Caco-2 (cell line): ENCODE measurements around the gene PIP4K2A. TPM values are rescaled to one million over a fixed set of nuclear protein-coding genes. Genes with fewer than 3 reads are reported as not detected.

ENCODE experiments used
- BruUV-seq: library from RNA; stranded (reverse); fragments of 400-500 nt; replicated peaks from 2 replicates; lab custom pipeline; 2021; lab: Mats Ljungman, UMichigan
- CTCF ChIA-PET: fragments of 300-600 bp; sonication (Branson Sonifier 250); formaldehyde crosslinking; loops from one replicate; lab custom pipeline; 2022; ENCODE audit warnings: antibody characterized with exemption; lab: Charles Lee
- POLR2A ChIA-PET: fragments of 300-600 bp; sonication (Branson Sonifier 250); formaldehyde crosslinking; loops from one replicate; lab custom pipeline; 2022; ENCODE audit warnings: antibody characterized with exemption; lab: Charles Lee
- DNase-seq, 2 experiments: peaks; one replicate each; pipeline versions ENCODE4 v3.0.0 to v3.0.0-alpha.2; 2020 to 2022
- H3K27me3 ChIP-seq: replicated peaks from 2 replicates; pipeline ENCODE4 v1.6.0; 2011; ENCODE audit warnings: low read length; ENCODE audit not compliant: control insufficient read depth, insufficient read depth
- H3K36me3 ChIP-seq: 2 replicates; pipeline ENCODE4 v1.5.1; 2011; ENCODE audit warnings: low read length; ENCODE audit not compliant: control insufficient read depth, insufficient read depth
- H3K4me1 ChIP-seq: fragments of 250-450 bp; sonication (Bioruptor Pico); 2 replicates; pipeline ENCODE4 v1.5.1; 2020; ENCODE audit warnings: mild to moderate bottlenecking
- H3K4me3 ChIP-seq: 2 replicates; pipeline ENCODE4 v1.5.1; 2011; ENCODE audit warnings: low read depth, mild to moderate bottlenecking, control low read depth, low read length
- H3K9me3 ChIP-seq: fragments of 250-450 bp; sonication (Bioruptor Pico); 2 replicates; pipeline ENCODE4 v1.5.1; 2020; ENCODE audit warnings: mild to moderate bottlenecking, moderate library complexity
- H3K27ac Mint-ChIP-seq: one replicate; pipeline ENCODE4 v1.8.0; 2022; ENCODE audit warnings: mixed read lengths; ENCODE audit not compliant: unreplicated experiment
- H3K27me3 Mint-ChIP-seq: one replicate; pipeline ENCODE4 v1.8.0; 2022; ENCODE audit warnings: mixed read lengths; ENCODE audit not compliant: insufficient read depth, unreplicated experiment
- H3K36me3 Mint-ChIP-seq: one replicate; pipeline ENCODE4 v1.8.0; 2022; ENCODE audit warnings: mild to moderate bottlenecking, mixed read lengths; ENCODE audit not compliant: insufficient read depth, unreplicated experiment
- H3K4me1 Mint-ChIP-seq: one replicate; pipeline ENCODE4 v1.8.0; 2022; ENCODE audit warnings: low read depth, mixed read lengths; ENCODE audit not compliant: unreplicated experiment
- H3K4me3 Mint-ChIP-seq: one replicate; pipeline ENCODE4 v1.8.0; 2022; ENCODE audit warnings: mild to moderate bottlenecking, moderate library complexity, mixed read lengths; ENCODE audit not compliant: unreplicated experiment
- H3K9me3 Mint-ChIP-seq: one replicate; pipeline ENCODE4 v1.8.0; 2022; ENCODE audit warnings: mixed read lengths; ENCODE audit not compliant: unreplicated experiment
- CTCF ChIP-seq, 2 experiments: fragments of 200-600 bp in 1 of 2; IDR thresholded peaks; 1 replicate in 1 of 2; 2 replicates in 1 of 2; pipeline versions ENCODE4 v1.5.1 to v1.8.0; 2011 to 2022; ENCODE audit warnings: antibody characterized with exemption in 1 of 2, control low read depth in 1 of 2, inconsistent platforms in 1 of 2, low read depth in 1 of 2, low read length in 1 of 2, mild to moderate bottlenecking in 1 of 2, moderate library complexity in 1 of 2; ENCODE audit not compliant: insufficient read depth in 1 of 2, severe bottlenecking in 1 of 2, unreplicated experiment in 1 of 2
- intact Hi-C: fragments of 100-400 bp; cut with micrococcal nuclease; formaldehyde crosslinking; loops from one replicate; pipeline ENCODE4 v1.10.0; 2022; ENCODE audit not compliant: unreplicated experiment
- total RNA-seq: library from RNA; stranded (reverse); gene quantifications from 2 replicates; pipeline ENCODE4 v1.2.3, GENCODE V29; 2022

Gene PIP4K2A
- total RNA-seq, 1 experiment from 2014 or later, result 26.9 TPM

DNA sequence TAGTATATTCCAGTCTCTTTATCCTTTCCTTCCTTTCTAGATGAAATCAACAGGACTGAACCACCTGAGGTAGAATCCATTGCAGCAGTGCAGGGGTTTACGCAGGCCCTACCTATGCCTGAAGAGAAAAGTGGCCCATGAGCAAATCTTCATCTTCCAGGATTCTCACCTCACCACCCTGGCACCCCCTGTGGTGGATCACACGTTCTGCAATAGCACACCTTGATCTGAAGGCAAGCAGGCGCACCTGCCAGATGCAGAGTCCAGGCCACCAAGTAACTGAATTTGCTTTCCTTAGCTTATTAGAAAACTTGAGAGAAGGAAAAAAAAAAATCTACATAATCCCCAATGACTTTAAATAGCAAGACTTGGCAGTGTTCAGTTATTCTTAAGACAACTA is 121.4 kb downstream of the PIP4K2A start:
- Histone ChIP-seq H3K9me3 (no peaks in the 10 kb centered on the region), H3K4me1 (no peaks in the 10 kb centered on the region), H3K4me3 (no peak overlapping the region), H3K27me3 (no peaks in the 10 kb centered on the region), H3K36me3 (no peaks in the 10 kb centered on the region)
- H3K4me1 Mint-ChIP-seq, result no peaks in the 10 kb centered on the region
- H3K4me3 Mint-ChIP-seq, result no peak overlapping the region
- DNase-seq, result no peak
- H3K36me3 Mint-ChIP-seq, result peaks cover 11% of the 10 kb centered on the region
- intact Hi-C loops, result no loop called here
- no peak for TF ChIP-seq CTCF (IDR thresholded peaks at IDR 0.05; ENCODE audit: insufficient read depth in 1 of 2, low read depth in 1 of 2, low read length in 1 of 2, severe bottlenecking in 1 of 2, unreplicated experiment in 1 of 2)
- H3K27ac Mint-ChIP-seq, result no peak overlapping the region
- ChIA-PET CTCF (no interaction called here), POLR2A (no interaction called here)
- no peaks in the 10 kb centered on the region for H3K9me3 Mint-ChIP-seq
- H3K27me3 Mint-ChIP-seq, result no peaks in the 10 kb centered on the region
- BruUV-seq, result no TSS peak

- H3K9me3 ChIP-seq, result no peaks in the 10 kb centered on the region
- Mint-ChIP-seq H3K9me3 (no peaks in the 10 kb centered on the region), H3K36me3 (no peaks in the 10 kb centered on the region), H3K4me3 (no peak overlapping the region), H3K4me1 (no peaks in the 10 kb centered on the region), H3K27ac (no peak overlapping the region), H3K27me3 (no peaks in the 10 kb centered on the region)
- no peaks in the 10 kb centered on the region for H3K27me3 ChIP-seq
- intact Hi-C loops, result loop anchor here (5.0 to 10.0 kb wide), 3 partner anchors 265 to 595 kb away; no protein-coding TSS in a partner anchor
- TF ChIP-seq CTCF (IDR thresholded peaks at IDR 0.05; ENCODE audit: insufficient read depth in 1 of 2, low read depth in 1 of 2, low read length in 1 of 2, severe bottlenecking in 1 of 2, unreplicated experiment in 1 of 2), result no peak
- no peak overlapping the region for H3K4me3 ChIP-seq
- H3K36me3 ChIP-seq, result no peaks in the 10 kb centered on the region
- BruUV-seq, result no TSS peak
- DNase-seq, result no peak
- ChIA-PET CTCF (no interaction called here), POLR2A (no interaction called here)
- H3K4me1 ChIP-seq, result no peaks in the 10 kb centered on the region
Measured at GRCh38 chr10:22589851-22590514, 124.4 kb downstream of the PIP4K2A start.

DNA sequence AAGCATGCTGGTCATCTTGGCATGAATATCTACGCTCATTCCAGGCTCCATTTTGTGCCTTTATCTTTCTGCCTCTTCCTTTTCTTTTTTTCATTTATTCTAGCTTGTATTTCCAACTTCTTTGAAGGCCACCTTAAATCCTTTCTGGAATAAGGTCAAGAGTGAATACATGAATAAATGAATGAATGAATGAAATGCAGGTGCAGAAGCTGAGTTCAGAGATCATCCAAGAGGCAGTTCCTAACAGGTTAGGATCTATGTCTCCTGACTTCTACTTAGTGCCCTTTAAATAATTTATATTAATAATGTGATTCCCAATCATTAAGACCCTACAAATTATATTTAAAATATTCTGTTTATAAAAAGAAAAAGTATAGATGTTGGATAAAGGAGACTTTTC is 125.9 kb downstream of the PIP4K2A start:
- H3K27ac Mint-ChIP-seq, result no peak overlapping the region
- H3K27me3 Mint-ChIP-seq, result no peaks in the 10 kb centered on the region
- Histone ChIP-seq H3K4me3 (no peak overlapping the region), H3K4me1 (no peaks in the 10 kb centered on the region), H3K36me3 (no peaks in the 10 kb centered on the region), H3K27me3 (no peaks in the 10 kb centered on the region), H3K9me3 (no peaks in the 10 kb centered on the region)
- no peaks in the 10 kb centered on the region for H3K9me3 Mint-ChIP-seq
- H3K36me3 Mint-ChIP-seq, result no peaks in the 10 kb centered on the region
- no TSS peak for BruUV-seq
- TF ChIP-seq CTCF (IDR thresholded peaks at IDR 0.05; ENCODE audit: insufficient read depth in 1 of 2, low read depth in 1 of 2, low read length in 1 of 2, severe bottlenecking in 1 of 2, unreplicated experiment in 1 of 2), result no peak
- no peaks in the 10 kb centered on the region for H3K4me1 Mint-ChIP-seq
- CTCF ChIA-PET, result no interaction called here
- intact Hi-C loops, result loop anchor here (5.0 to 10.0 kb wide), 3 partner anchors 266 to 594 kb away; no protein-coding TSS in a partner anchor
- H3K4me3 Mint-ChIP-seq, result no peak overlapping the region
- POLR2A ChIA-PET, result no interaction called here
- no peak for DNase-seq
